ENCODE data around the gene PINK1. TPM values are rescaled to one million over a fixed set of nuclear protein-coding genes. Genes with fewer than 3 reads are reported as not detected.
A peak's percentile ranks its signal among the peaks of the same experiment; 100 is the strongest.

Gene PINK1
- total RNA-seq, result 10 to 100 TPM in 4 of 5 experiments, 1 to 10 TPM in 1; 4.3 to 19.7 (median 13.1) TPM
- polyA plus RNA-seq, result 10 to 100 TPM; 17.0 to 30.8 TPM
- total RNA-seq, result 18.6 reads per million, percentile 49 among the genes with 10 or more reads in this experiment

- ChIA-PET CTCF (interaction anchor here (0.6 to 1.5 kb wide), 9 partner anchors 12 to 416 kb away, joined by 3 to 8 read pairs (median 3); partner anchors contain the start of genes DDOST, HP1BP3 and MUL1), POLR2A (interaction anchor here (0.6 to 5.0 kb wide), 16 partner anchors 9 to 1573 kb away, joined by 3 to 34 read pairs (median 4); partner anchors contain the start of genes DDOST, MUL1 and USP48)
- Mint-ChIP-seq H3K9me3 (peaks cover 0 to 8% (median 1%) of the 10 kb centered on the region in 11 donors), H3K4me3 (peak within 1 kb of the TSS; percentile 78 to 98 (median 94)), H3K27ac (peak within 1 kb of the TSS; percentile 69 to 94 (median 88)), H3K4me1 (peaks cover 0 to 13% (median 8%) of the 10 kb centered on the region in 7 donors), H3K27me3 (peaks cover 0 to 22% (median 2%) of the 10 kb centered on the region in 5 donors), H3K36me3 (peaks cover 0 to 14% (median 0%) of the 10 kb centered on the region in 5 donors)
- H3K4me3 ChIP-seq (ENCODE audit: low read length), result peak within 1 kb of the TSS; percentile 80
- DNase-seq, result peak; percentile 78 to 99 (median 90)
- ATAC-seq, result peak; percentile 92
- H3K9me3 ChIP-seq (ENCODE audit: control insufficient read depth in 2 of 3, low read length in 3 of 3), result no peaks in the 10 kb centered on the region
- peaks cover 0 to 15% (median 0%) of the 10 kb centered on the region in 3 experiments for H3K36me3 ChIP-seq (ENCODE audit: control insufficient read depth in 2 of 3, insufficient read depth in 3 of 3, low read length in 3 of 3)
- peaks cover 8 to 9% of the 10 kb centered on the region in 2 donors for H3K4me1 ChIP-seq (ENCODE audit: control insufficient read depth in 2 of 2, insufficient read depth in 2 of 2, low read length in 2 of 2)
- intact Hi-C loops (cut with micrococcal nuclease), result loop anchor here (1.0 to 10.0 kb wide), 10 partner anchors 28 to 804 kb away; partner anchors contain the start of genes DDOST (in 2 of the 2), MUL1 (in 2 of the 2), EIF4G3 (in 1 of the 2) and OTUD3 (in 1 of the 2)
- H3K27ac ChIP-seq (ENCODE audit: low read depth, low read length), result peak within 1 kb of the TSS; percentile 86
- no peaks in the 10 kb centered on the region for H3K27me3 ChIP-seq (ENCODE audit: control insufficient read depth in 2 of 2, insufficient read depth in 2 of 2, low read length in 2 of 2)
Observed at GRCh38 chr1:20633190-20634064, at the start of gene PINK1. Gene PINK1 (plus strand): TSS chr1:20633458. CDS start chr1:20633549, 91 bp downstream.

GRCh38 chr1:20584890-20585289, 48.4 kb upstream of the PINK1 start:
- Mint-ChIP-seq H3K4me1 (peaks cover 0 to 10% (median 3%) of the 10 kb centered on the region in 7 donors), H3K36me3 (peaks cover 0 to 3% (median 0%) of the 10 kb centered on the region in 5 donors), H3K27ac (no peak overlapping the region), H3K9me3 (peaks cover 0 to 2% (median 0%) of the 10 kb centered on the region in 11 donors), H3K27me3 (peaks cover 28 to 49% (median 32%) of the 10 kb centered on the region in 5 donors), H3K4me3 (no peak overlapping the region)
- H3K4me3 ChIP-seq (ENCODE audit: low read length), result no peak overlapping the region
- H3K4me1 ChIP-seq (ENCODE audit: control insufficient read depth in 2 of 2, insufficient read depth in 2 of 2, low read length in 2 of 2), result no peaks in the 10 kb centered on the region
- CTCF ChIA-PET, result no interaction called here
- no peaks in the 10 kb centered on the region for H3K9me3 ChIP-seq (ENCODE audit: control insufficient read depth in 2 of 3, low read length in 3 of 3)
- H3K36me3 ChIP-seq (ENCODE audit: control insufficient read depth in 2 of 3, insufficient read depth in 3 of 3, low read length in 3 of 3), result no peaks in the 10 kb centered on the region
- peaks cover 0 to 8% of the 10 kb centered on the region in 2 donors for H3K27me3 ChIP-seq (ENCODE audit: control insufficient read depth in 2 of 2, insufficient read depth in 2 of 2, low read length in 2 of 2)
- POLR2A ChIA-PET, result no interaction called here
- no peak for DNase-seq
- H3K27ac ChIP-seq (ENCODE audit: low read depth, low read length), result no peak overlapping the region
- intact Hi-C loops (cut with micrococcal nuclease), result no loop called here
- no peak for ATAC-seq

- CTCF ChIA-PET, result no interaction called here
- Histone ChIP-seq H3K27me3 (ENCODE audit: control insufficient read depth in 2 of 2, insufficient read depth in 2 of 2, low read length in 2 of 2) (peaks cover 0 to 8% of the 10 kb centered on the region in 2 donors), H3K4me3 (ENCODE audit: low read length) (no peak overlapping the region), H3K36me3 (ENCODE audit: control insufficient read depth in 2 of 3, insufficient read depth in 3 of 3, low read length in 3 of 3) (no peaks in the 10 kb centered on the region), H3K9me3 (ENCODE audit: control insufficient read depth in 2 of 3, low read length in 3 of 3) (no peaks in the 10 kb centered on the region), H3K27ac (ENCODE audit: low read depth, low read length) (no peak overlapping the region), H3K4me1 (ENCODE audit: control insufficient read depth in 2 of 2, insufficient read depth in 2 of 2, low read length in 2 of 2) (no peaks in the 10 kb centered on the region)
- Mint-ChIP-seq H3K27me3 (peaks cover 42 to 65% (median 44%) of the 10 kb centered on the region in 5 donors), H3K4me3 (no peak overlapping the region), H3K9me3 (peaks cover 0 to 2% (median 0%) of the 10 kb centered on the region in 11 donors), H3K36me3 (peaks cover 0 to 5% (median 0%) of the 10 kb centered on the region in 5 donors), H3K4me1 (peaks cover 0 to 10% (median 4%) of the 10 kb centered on the region in 7 donors), H3K27ac (no peak overlapping the region)
- ATAC-seq (no peak), DNase-seq (no peak)
- intact Hi-C loops (cut with micrococcal nuclease), result no loop called here
- POLR2A ChIA-PET, result no interaction called here
Observed at GRCh38 chr1:20586953-20587660, 46.2 kb upstream of the PINK1 start.

GRCh38 chr1:20587661-20588053, 45.6 kb upstream of the PINK1 start:
- no peak overlapping the region for H3K27ac Mint-ChIP-seq
- H3K27me3 Mint-ChIP-seq, result peaks cover 42 to 68% (median 50%) of the 10 kb centered on the region in 5 donors
- intact Hi-C loops (cut with micrococcal nuclease), result no loop called here
- Histone ChIP-seq H3K27me3 (ENCODE audit: control insufficient read depth in 2 of 2, insufficient read depth in 2 of 2, low read length in 2 of 2) (peaks cover 0 to 8% of the 10 kb centered on the region in 2 donors), H3K4me1 (ENCODE audit: control insufficient read depth in 2 of 2, insufficient read depth in 2 of 2, low read length in 2 of 2) (no peaks in the 10 kb centered on the region), H3K36me3 (ENCODE audit: control insufficient read depth in 2 of 3, insufficient read depth in 3 of 3, low read length in 3 of 3) (no peaks in the 10 kb centered on the region), H3K9me3 (ENCODE audit: control insufficient read depth in 2 of 3, low read length in 3 of 3) (no peaks in the 10 kb centered on the region), H3K4me3 (ENCODE audit: low read length) (no peak overlapping the region), H3K27ac (ENCODE audit: low read depth, low read length) (no peak overlapping the region)
- H3K4me1 Mint-ChIP-seq, result peaks cover 0 to 10% (median 4%) of the 10 kb centered on the region in 7 donors
- H3K4me3 Mint-ChIP-seq, result no peak overlapping the region
- CTCF ChIA-PET, result no interaction called here
- DNase-seq (no peak), ATAC-seq (peak; percentile 51)
- peaks cover 0 to 5% (median 0%) of the 10 kb centered on the region in 5 donors for H3K36me3 Mint-ChIP-seq
- POLR2A ChIA-PET, result no interaction called here
- H3K9me3 Mint-ChIP-seq, result peaks cover 0 to 2% (median 0%) of the 10 kb centered on the region in 11 donors

- POLR2A ChIA-PET, result interaction anchor here (0.7 kb wide), 1 partner anchor 1887 kb away, joined by 3 read pairs; no protein-coding TSS in a partner anchor
- H3K4me1 Mint-ChIP-seq, result peaks cover 0 to 10% (median 4%) of the 10 kb centered on the region in 7 donors
- Histone ChIP-seq H3K4me1 (ENCODE audit: control insufficient read depth in 2 of 2, insufficient read depth in 2 of 2, low read length in 2 of 2) (no peaks in the 10 kb centered on the region), H3K9me3 (ENCODE audit: control insufficient read depth in 2 of 3, low read length in 3 of 3) (no peaks in the 10 kb centered on the region), H3K36me3 (ENCODE audit: control insufficient read depth in 2 of 3, insufficient read depth in 3 of 3, low read length in 3 of 3) (no peaks in the 10 kb centered on the region), H3K27ac (ENCODE audit: low read depth, low read length) (no peak within 1 kb of the TSS), H3K27me3 (ENCODE audit: control insufficient read depth in 2 of 2, insufficient read depth in 2 of 2, low read length in 2 of 2) (peaks cover 0 to 8% of the 10 kb centered on the region in 2 donors), H3K4me3 (ENCODE audit: low read length) (no peak within 1 kb of the TSS)
- intact Hi-C loops (cut with micrococcal nuclease), result no loop called here
- CTCF ChIA-PET, result no interaction called here
- H3K27me3 Mint-ChIP-seq, result peaks cover 42 to 63% (median 55%) of the 10 kb centered on the region in 5 donors
- H3K9me3 Mint-ChIP-seq, result peaks cover 0 to 2% (median 0%) of the 10 kb centered on the region in 11 donors
- no peak within 1 kb of the TSS for H3K27ac Mint-ChIP-seq
- peak within 1 kb of the TSS in 1 of 10 donors; percentile 16 for H3K4me3 Mint-ChIP-seq
- DNase-seq (no peak), ATAC-seq (peak; percentile 48)
- peaks cover 0 to 5% (median 0%) of the 10 kb centered on the region in 5 donors for H3K36me3 Mint-ChIP-seq
Observed at GRCh38 chr1:20588634-20589225, 44.5 kb upstream of the PINK1 start, which contains the start of gene CDA. Gene CDA (plus strand): TSS chr1:20589097. CDS start chr1:20589130, 33 bp downstream.
